HepG2 (cell line): ENCODE measurements around the gene SUMO1. TPM values are rescaled to one million over a fixed set of nuclear protein-coding genes. Genes with fewer than 3 reads are reported as not detected.

Experiments used
- FOXO1 ChIP-seq: sonication (generic); formaldehyde crosslinking; IDR thresholded peaks from 2 replicates; pipeline ENCODE4 v1.4.0; 2020; ENCODE audit warnings: missing genetic modification reagents
- GPBP1L1 ChIP-seq: sonication (generic); formaldehyde crosslinking; IDR thresholded peaks from 2 replicates; pipeline ENCODE4 v1.5.0; 2020; ENCODE audit warnings: mild to moderate bottlenecking, missing genetic modification reagents
- KDM3A ChIP-seq: IDR thresholded peaks from 2 replicates; pipeline ENCODE4 v1.6.1; 2018; ENCODE audit warnings: low read depth, missing compliant biosample characterization
- MAX ChIP-seq: IDR thresholded peaks from 2 replicates; pipeline ENCODE4 v1.6.1; 2012; ENCODE audit warnings: inconsistent platforms
- MEIS1 ChIP-seq: sonication (generic); formaldehyde crosslinking; IDR thresholded peaks from 2 replicates; pipeline ENCODE4 v1.9.0; 2021; ENCODE audit warnings: mild to moderate bottlenecking, missing genetic modification reagents, moderate library complexity, borderline replicate concordance
- MYC ChIP-seq: sonication (generic); formaldehyde crosslinking; IDR thresholded peaks from 2 replicates; pipeline ENCODE4 v1.9.0; 2021; ENCODE audit warnings: missing genetic modification reagents, borderline replicate concordance
- NCOA5 ChIP-seq: sonication (generic); formaldehyde crosslinking; IDR thresholded peaks from 2 replicates; pipeline ENCODE4 v1.4.0; 2020; ENCODE audit warnings: missing genetic modification reagents
- NFE2 ChIP-seq: sonication (generic); formaldehyde crosslinking; IDR thresholded peaks from 2 replicates; pipeline ENCODE4 v1.4.0; 2020; ENCODE audit warnings: missing genetic modification reagents
- PRDM4 ChIP-seq: sonication (generic); formaldehyde crosslinking; IDR thresholded peaks from 2 replicates; pipeline ENCODE4 v1.9.0; 2021; ENCODE audit warnings: missing genetic modification reagents, borderline replicate concordance
- PREB ChIP-seq: sonication (generic); formaldehyde crosslinking; IDR thresholded peaks from 2 replicates; pipeline ENCODE4 v1.4.0; 2020; ENCODE audit warnings: missing genetic modification reagents
- STAG1 ChIP-seq: sonication (generic); formaldehyde crosslinking; IDR thresholded peaks from 2 replicates; pipeline ENCODE4 v1.4.0; 2020; ENCODE audit warnings: missing genetic modification reagents
- TEAD3 ChIP-seq: optimal IDR thresholded peaks from 2 replicates; pipeline ENCODE3; 2016; ENCODE audit warnings: borderline replicate concordance
- TP53 ChIP-seq: sonication (generic); formaldehyde crosslinking; conservative IDR thresholded peaks from 2 replicates; pipeline ENCODE4 v1.4.0; 2020; ENCODE audit warnings: missing genetic modification reagents
- ZBTB34 ChIP-seq: sonication (generic); formaldehyde crosslinking; IDR thresholded peaks from 2 replicates; pipeline ENCODE4 v1.8.0; 2022; ENCODE audit warnings: mild to moderate bottlenecking, missing genetic modification reagents
- ZNF33B ChIP-seq: sonication (generic); formaldehyde crosslinking; IDR thresholded peaks from 2 replicates; pipeline ENCODE4 v1.5.1; 2020; ENCODE audit warnings: mild to moderate bottlenecking, missing genetic modification reagents
- ZNF501 ChIP-seq: sonication (generic); formaldehyde crosslinking; IDR thresholded peaks from 2 replicates; pipeline ENCODE4 v1.5.1; 2020; ENCODE audit warnings: mild to moderate bottlenecking, moderate library complexity, missing genetic modification reagents
- ZNF563 ChIP-seq: sonication (generic); formaldehyde crosslinking; IDR thresholded peaks from 2 replicates; pipeline ENCODE4 v1.8.0; 2022; ENCODE audit warnings: mild to moderate bottlenecking, moderate library complexity, missing genetic modification reagents
- ZNF770 ChIP-seq: sonication (generic); formaldehyde crosslinking; IDR thresholded peaks from 2 replicates; pipeline ENCODE4 v1.5.0; 2020; ENCODE audit warnings: mild to moderate bottlenecking, missing genetic modification reagents
- ZNF879 ChIP-seq: sonication (generic); formaldehyde crosslinking; IDR thresholded peaks from 2 replicates; pipeline ENCODE4 v1.8.1; 2023; ENCODE audit warnings: missing genetic modification reagents
- ZNF891 ChIP-seq: sonication (generic); formaldehyde crosslinking; IDR thresholded peaks from 2 replicates; pipeline ENCODE4 v1.5.0; 2020; ENCODE audit warnings: mild to moderate bottlenecking, missing genetic modification reagents
- ZSCAN31 ChIP-seq: sonication (generic); formaldehyde crosslinking; IDR thresholded peaks from 2 replicates; pipeline ENCODE4 v1.5.0; 2020; ENCODE audit warnings: low read depth, mild to moderate bottlenecking, missing genetic modification reagents
- polyA plus RNA-seq, 8 experiments: library from polyadenylated mRNA; depleted of rRNA in 3 of 8; stranded (reverse) in 7 of 8; unstranded in 1 of 8; fragments of >200 nt; fragmentation: Illumina TruSeq in 4 of 8; extraction: Trizol in 4 of 8; gene quantifications; 2 replicates each; pipeline versions ENCODE4 v1.2.1 to v1.2.3, GENCODE V29; 2011 to 2016; ENCODE audit warnings: low read depth in 4 of 8, missing spikeins in 1 of 8, mixed read lengths in 1 of 8; ENCODE audit not compliant: insufficient read depth in 1 of 8
- total RNA-seq, 5 experiments: library from RNA; depleted of rRNA; stranded (reverse); fragments of >200 nt; fragmentation: Illumina TruSeq; extraction: Trizol; gene quantifications; 2 replicates each; pipeline ENCODE4 v1.2.3, GENCODE V29; 2016; ENCODE audit warnings: low read depth in 1 of 5

Gene SUMO1
- total and polyA plus RNA-seq, 2 of the 13 experiments (the other 11 are each of a cell fraction or from before 2014, with no cell fraction given): 101 to 173 TPM

- TF ChIP-seq MEIS1 (CRISPR knock-in tag): no peak
- peak; percentile 61 for TF ChIP-seq MAX
- TF ChIP-seq KDM3A: peak; percentile 84
- no peak for TF ChIP-seq ZNF770 (CRISPR knock-in tag)
- no peak for TF ChIP-seq PREB (CRISPR knock-in tag)
- TF ChIP-seq ZNF879: 0 out of 2 replicates have a peak, but pooled peaks have one; percentile 26
- TF ChIP-seq ZNF33B (CRISPR knock-in tag): no peak; the same call in 1 of the 2 replicates
- TF ChIP-seq PRDM4 (CRISPR knock-in tag): no peak
- TF ChIP-seq GPBP1L1 (CRISPR knock-in tag): no peak
- no peak for TF ChIP-seq TP53
- 0 out of 2 replicates have a peak, but pooled peaks have one; percentile 54 for TF ChIP-seq ZBTB34 (CRISPR knock-in tag)
- TF ChIP-seq ZNF891 (CRISPR knock-in tag): peak; percentile 92
- no peak for TF ChIP-seq NFE2
- peak; percentile 76; the same call in 1 of the 2 replicates for TF ChIP-seq ZSCAN31
- TF ChIP-seq NCOA5 (CRISPR knock-in tag): no peak
- TF ChIP-seq ZNF563 (CRISPR knock-in tag): no peak
- no peak for TF ChIP-seq STAG1
- TF ChIP-seq ZNF501: no peak
- TF ChIP-seq FOXO1 (CRISPR knock-in tag): peak; percentile 61; the same call in 1 of the 2 replicates
- peak; percentile 66; the same call in 1 of the 2 replicates for TF ChIP-seq MYC
- TF ChIP-seq TEAD3 (CRISPR knock-in tag): peak; percentile 50
Observed at GRCh38 chr2:202238234-202239197, at the start of gene SUMO1 (continued).
